DND-41 (cell line): ENCODE results near the gene KY.

Source experiments
- EZH2 ChIP-seq: IDR thresholded peaks from 3 replicates; pipeline ENCODE4 v1.6.1; 2012; ENCODE audit warnings: borderline replicate concordance, low read depth, mild to moderate bottlenecking, moderate library complexity, low read length, inconsistent platforms; ENCODE audit not compliant: severe bottlenecking
- TF ChIP-seq, protein P1 (sequence below): IDR thresholded peaks from 2 replicates; pipeline ENCODE4 v1.5.1; 2012; ENCODE audit warnings: borderline replicate concordance, low read length, moderate library complexity, mild to moderate bottlenecking; ENCODE audit not compliant: poor library complexity, severe bottlenecking; ENCODE audit errors: extremely low read depth

DNA sequence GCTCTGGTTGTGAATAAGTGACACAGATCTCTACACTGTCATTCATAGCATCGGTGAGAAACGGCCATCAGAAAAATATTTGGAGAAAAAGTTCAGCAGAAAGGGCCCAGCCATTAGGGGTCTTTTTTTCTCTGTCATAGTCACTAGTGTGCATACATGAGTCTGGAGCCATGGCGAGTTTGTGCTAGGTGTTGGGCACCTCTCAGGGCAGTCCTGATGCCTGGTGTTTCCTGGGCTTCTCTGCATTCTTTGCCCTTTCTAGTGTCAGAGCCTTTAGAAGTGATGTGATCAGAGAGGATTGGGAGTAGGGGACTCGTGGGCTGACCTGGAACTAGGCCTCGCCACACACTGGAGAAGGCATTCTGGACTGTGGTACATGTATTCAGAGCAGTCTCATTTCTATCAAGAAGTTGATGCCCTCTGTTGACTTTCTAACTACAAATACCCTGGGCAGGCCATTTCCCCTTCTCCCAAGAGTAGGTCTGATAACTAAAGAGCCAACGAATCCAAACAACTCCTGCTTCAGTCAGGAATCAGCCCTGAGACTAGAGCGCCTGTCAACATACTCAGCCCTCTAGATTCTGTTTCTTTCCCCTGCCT is 1.6 kb downstream of the KY start:
- TF ChIP-seq EZH2, result no peak
- TF ChIP-seq, protein P1, sequence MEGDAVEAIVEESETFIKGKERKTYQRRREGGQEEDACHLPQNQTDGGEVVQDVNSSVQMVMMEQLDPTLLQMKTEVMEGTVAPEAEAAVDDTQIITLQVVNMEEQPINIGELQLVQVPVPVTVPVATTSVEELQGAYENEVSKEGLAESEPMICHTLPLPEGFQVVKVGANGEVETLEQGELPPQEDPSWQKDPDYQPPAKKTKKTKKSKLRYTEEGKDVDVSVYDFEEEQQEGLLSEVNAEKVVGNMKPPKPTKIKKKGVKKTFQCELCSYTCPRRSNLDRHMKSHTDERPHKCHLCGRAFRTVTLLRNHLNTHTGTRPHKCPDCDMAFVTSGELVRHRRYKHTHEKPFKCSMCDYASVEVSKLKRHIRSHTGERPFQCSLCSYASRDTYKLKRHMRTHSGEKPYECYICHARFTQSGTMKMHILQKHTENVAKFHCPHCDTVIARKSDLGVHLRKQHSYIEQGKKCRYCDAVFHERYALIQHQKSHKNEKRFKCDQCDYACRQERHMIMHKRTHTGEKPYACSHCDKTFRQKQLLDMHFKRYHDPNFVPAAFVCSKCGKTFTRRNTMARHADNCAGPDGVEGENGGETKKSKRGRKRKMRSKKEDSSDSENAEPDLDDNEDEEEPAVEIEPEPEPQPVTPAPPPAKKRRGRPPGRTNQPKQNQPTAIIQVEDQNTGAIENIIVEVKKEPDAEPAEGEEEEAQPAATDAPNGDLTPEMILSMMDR, result no peak
